SW480 (cell line): ENCODE data around the gene CDC42BPB.

ENCODE experiments used
- DNase-seq: peaks from one replicate; pipeline ENCODE4 v3.0.0-alpha.2; 2016; ENCODE audit warnings: low spot score

The CDC42BPB gene

DNA sequence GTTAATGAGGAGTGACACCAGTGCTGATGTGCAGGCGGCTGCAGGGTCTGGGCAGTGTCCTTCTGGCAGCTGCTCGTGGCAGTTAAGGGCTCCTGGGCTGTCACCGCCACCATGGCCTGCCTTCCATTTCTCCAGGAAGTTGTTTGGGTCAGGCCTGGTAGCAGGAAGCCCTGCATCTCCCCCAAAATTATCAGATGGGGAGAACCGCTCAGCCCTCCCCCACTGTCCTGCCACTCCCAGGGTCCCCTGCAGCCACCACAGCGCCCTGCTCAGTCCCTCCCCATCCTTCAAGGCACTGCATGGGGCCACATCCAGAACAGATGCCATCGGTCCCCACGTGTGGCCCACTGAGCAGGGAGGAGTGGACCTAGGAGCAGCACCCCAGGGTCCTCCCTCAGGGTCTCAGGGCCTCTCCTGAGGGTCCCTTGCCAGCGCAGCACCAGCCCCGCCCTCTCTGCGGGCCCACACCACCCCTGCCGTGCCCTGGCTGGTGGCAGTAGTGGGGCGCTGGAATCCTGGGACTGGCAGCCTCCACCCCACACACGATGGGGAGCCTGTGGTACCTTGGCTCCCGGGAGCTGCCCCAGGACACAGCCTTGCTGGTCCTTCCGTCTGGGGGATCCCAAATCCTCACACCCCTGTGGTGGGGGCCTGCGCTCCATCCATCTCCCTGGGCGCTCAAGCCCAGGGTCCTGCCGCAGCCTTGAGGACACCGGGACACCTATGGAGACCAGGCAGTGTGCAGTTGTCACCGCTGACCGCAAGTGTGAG lies 145.2 kb downstream of the CDC42BPB start:
- no peak for DNase-seq

DNA sequence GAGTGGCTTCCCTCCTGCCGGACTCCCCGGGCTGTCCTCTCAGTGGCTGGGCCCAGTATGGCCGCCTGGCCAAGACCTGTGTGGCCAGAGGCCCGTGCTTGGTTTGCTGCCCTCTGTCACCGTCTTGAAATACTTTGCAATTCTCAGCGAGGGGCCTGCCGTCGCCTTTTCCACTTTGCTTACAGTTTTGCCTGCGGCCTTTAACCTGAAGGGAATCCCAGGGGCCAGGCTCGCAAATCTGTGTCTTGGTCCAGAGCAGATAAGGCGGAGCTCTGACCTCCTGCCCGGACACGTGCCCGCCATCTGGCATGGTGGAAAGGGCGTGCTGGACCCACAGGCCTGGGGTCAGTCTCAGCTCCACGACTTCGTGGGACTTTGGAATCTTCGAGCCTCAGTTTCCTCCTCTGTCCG lies 145.8 kb downstream of the CDC42BPB start:
- DNase-seq = no peak

DNA sequence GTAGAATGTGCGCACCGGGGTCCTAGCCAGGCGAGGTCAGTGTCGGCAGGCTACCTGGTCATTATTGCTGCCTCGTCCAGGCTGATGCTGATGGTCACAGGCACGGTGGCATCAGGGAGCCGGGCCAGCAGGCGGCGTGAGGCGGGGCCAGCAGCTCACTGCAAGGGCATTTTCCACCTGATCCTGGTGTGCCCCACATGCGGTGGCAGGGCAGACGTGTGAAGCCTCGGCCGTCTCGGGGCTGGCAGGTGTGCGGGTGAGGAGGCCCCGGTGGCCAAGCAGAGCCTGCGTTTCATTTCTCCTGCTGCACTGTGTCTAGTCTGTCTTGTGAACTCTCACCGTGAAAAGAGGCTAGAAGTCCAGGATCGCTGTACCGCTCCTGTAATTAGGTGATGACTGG lies 146.9 kb downstream of the CDC42BPB start:
- no peak for DNase-seq

DNA sequence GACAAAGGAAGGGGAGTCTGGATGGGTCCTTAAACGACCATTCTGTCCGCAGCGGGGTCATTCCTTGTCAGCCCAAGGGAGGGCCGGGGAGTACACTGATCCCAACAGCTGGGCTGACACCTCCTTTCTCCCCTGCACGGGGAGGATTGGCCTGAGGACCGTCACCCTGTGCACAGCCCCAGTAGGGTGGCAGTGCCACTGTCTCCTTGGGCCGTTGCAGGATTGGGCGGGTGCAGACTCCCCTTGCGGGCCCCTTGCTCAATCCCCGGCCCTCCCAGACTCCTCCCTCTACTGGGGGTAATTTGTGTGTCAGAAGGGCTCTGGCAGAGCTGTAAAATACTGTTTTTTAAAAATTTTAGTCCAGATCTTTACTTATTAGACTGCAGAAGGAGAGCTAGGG lies 147.4 kb downstream of the CDC42BPB start:
- no peak for DNase-seq

DNA sequence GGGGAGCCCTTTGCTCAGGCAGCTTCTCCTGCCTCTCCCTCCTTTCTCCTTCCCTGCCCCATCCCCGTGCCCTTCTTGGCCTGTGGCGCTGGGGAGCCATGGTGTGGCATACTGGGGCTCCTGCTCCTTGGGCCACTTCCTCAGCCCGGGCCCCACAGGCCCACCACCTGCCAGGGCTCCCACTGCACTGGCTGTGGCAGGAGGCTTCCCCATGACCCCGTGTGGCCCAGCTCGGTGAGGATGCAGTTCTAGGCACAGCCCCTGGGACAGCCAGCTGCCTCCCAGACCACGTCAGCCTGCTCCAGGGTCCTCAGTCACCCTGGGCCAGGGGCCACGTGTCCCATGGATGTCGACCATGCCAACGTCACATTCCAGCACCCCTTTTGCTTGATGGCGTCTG lies 147.9 kb downstream of the CDC42BPB start:
- DNase-seq = no peak

DNA sequence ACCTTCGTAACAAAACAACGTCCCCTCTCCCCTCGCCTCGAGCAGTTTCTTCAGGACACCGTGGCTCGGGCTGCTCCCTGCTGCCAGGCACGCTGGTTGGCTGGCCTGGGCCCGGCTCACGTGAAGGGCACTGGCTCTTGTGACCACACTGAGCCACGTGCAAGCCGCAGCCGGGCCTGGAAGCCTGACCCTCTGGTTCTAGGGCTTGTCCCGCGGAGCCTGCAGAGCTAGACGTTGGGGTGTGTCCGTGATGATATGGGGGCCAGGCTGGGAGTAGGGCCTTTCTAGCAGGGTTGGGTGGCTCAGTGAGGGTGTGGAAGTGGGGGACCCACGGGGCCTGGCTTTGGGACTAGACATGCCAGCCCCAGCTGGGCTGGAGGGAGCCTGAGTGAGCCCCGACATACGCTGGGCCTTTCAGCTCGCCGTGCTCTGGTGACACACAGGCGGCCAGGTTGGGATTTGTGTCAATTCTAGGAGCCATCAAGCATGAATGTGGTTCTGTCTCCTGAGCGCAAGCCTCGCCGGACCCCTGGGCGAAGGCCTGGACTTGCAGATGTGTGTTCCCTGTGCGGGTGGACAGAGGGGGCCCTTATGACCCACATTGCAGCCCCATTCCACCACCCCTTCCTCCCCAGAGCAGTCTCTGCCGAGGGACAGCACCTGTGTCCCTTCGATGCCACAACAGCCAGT lies 148.4 kb downstream of the CDC42BPB start:
- no peak for DNase-seq

DNA sequence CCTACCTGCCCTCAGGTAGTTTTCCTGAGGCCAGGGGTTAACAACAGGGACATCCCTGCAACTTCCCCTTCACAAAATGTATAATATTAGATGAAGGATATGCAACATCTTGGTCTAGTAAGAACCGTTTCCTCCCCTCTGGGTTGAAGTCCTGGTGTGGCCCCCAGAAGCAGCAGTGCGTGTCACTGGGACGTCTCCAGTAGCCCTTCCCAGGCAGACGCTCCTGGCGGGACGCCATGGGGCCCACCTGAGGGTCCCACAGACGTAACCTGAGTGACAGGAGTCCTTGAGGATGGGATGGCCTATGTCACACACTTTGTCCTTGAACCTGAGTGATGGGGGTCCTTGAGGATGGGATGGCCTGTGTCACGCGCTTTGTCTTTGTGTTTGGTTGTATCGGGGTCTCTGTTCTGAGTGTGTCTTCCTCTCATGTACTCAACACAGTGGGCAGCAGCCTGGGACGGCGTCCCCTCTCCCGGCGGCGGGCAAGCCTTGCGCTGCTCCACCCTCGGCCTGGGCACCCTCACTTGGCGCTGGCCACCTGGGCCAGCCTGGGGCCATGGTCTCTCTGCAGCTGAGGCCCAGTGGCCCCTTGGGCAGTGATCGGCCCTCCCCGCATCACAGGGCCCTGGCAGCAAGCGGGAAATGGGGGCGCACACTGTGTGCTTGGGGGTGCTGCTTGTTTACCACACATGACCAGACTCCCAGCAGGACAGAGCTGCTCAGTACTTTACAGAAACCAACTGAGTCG lies 149.2 kb downstream of the CDC42BPB start:
- DNase-seq = no peak

DNA sequence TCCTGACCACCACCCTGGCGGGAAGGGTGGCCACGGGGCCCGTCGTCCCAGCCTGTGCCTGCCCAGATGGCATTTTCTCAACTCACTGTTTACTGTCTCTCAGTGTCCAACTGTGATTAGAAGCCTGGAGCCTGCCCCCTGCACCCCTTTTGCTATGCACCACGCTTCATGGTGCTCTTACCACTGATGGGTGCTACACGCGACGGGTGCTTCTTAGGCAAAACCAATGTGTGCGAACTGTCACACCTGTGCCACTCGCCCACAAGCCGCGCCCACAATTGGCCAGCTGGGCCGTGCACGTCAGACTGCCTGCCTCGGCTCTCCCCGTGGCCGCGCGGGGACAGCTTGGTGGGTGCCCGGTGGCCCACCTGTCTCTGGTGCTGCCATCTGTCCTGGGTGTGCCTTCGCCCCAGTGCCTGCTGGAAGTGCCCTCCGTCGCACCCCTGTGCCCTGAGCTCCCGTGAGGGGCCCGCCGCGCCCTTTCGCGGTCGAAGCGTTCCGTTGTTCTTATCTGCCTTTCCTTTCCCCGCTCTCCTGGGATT lies 150.0 kb downstream of the CDC42BPB start:
- no peak for DNase-seq

DNA sequence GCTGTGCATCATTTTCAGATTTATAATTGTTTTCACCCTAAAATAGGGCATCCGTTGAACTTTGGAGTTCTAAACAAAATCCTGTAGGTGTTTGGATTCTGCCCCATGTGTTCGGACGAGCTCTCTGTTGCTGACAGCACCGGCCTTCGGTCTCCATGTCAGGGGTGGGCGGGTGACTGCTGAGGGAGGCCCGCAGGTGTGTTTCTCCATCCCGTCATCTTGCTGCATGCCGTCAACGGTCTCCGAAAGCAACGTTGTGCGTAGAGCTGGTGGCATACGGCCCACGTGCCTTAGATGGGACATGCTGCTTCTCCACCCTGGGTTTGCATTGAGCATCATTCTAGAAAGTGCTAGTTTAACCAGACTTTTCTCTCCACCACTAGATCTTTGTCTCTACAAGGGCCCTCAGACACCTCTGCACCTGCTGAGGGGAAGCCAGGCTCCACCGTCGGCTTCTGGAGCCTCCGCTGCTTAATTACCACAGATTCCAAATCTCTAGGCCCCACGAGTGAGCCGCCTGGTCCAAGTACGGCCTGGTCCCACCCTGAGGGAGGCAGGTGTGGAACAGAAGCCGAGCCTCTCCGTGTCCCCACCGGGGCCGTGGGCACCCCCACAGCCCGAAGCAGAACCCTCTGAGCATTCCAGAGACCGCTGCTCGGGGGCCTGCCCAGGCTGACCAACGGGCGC lies 150.6 kb downstream of the CDC42BPB start:
- no peak for DNase-seq

DNA sequence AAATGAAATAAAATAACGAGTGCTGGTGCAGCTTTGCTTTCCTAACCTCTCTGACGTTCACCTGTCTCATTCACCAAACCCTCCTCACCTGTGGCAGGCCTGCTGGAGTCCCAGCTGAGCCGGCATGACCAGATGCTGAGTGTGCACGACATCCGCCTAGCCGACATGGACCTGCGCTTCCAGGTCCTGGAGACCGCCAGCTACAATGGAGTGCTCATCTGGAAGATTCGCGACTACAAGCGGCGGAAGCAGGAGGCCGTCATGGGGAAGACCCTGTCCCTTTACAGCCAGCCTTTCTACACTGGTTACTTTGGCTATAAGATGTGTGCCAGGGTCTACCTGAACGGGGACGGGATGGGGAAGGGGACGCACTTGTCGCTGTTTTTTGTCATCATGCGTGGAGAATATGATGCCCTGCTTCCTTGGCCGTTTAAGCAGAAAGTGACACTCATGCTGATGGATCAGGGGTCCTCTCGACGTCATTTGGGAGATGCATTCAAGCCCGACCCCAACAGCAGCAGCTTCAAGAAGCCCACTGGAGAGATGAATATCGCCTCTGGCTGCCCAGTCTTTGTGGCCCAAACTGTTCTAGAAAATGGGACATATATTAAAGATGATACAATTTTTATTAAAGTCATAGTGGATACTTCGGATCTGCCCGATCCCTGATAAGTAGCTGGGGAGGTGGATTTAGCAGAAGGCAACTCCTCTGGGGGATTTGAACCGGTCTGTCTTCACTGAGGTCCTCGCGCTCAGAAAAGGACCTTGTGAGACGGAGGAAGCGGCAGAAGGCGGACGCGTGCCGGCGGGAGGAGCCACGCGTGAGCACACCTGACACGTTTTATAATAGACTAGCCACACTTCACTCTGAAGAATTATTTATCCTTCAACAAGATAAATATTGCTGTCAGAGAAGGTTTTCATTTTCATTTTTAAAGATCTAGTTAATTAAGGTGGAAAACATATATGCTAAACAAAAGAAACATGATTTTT lies 151.9 kb downstream of the CDC42BPB start:
- DNase-seq = no peak

DNA sequence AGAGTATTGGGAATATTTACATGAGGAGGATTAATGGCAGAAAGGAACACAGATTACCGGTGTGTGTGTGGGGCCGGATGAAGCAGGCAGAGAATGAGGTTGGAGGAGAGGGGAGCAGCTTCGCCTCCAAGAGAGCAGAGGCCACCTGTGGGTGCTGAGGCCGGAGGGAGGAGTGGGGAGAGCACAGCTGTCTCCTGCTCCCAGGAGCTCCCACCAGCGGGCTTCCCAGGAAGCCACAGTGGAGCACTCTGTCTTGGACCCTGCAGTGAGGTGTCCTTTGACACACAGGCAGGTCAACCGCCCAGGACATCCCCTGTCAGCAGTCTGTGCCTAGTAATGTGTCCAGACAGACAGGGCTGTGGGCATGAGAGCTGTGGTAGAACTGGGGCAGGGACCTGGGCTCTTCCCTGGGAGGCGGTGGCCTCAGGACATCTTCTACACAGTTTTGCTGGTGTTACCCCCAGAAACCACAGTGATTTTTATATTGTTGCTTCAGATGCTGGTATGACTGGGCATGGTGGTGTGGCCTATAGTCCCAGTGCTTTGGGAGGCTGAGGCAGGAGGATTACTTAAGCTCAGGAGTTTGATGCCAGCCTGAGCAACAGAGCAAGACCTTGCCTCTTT lies 153.3 kb downstream of the CDC42BPB start:
- no peak for DNase-seq

DNA sequence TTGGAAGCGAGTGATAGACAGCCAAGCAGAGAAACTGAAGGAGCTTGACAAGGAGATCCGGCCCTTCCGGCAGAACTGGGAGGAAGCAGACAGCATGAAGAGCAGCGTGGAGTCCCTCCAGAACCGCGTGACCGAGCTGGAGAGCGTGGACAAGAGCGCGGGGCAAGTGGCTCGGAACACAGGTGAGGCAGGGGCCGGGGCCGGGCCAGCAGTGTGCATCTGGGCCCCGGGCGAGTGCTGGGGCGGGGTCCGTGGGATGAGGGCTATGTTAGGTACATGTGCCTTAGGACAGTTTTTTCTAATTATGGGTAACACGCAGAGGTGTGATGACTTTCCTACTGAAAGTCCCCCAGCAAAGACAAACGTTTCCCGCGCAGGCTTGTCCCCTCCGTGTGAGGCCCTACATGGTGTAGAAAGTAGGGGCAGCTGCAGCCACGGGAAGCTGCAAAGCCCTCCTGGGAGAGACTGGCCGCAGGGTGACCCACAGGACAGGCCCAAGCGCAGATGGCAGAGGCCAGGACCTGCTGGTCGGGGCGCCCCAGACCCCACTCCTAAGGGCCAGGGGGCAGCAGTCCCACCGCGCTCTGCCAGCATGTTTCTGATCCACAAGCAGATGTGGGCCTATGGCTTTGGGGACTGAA lies 154.0 kb downstream of the CDC42BPB start:
- DNase-seq = no peak

DNA sequence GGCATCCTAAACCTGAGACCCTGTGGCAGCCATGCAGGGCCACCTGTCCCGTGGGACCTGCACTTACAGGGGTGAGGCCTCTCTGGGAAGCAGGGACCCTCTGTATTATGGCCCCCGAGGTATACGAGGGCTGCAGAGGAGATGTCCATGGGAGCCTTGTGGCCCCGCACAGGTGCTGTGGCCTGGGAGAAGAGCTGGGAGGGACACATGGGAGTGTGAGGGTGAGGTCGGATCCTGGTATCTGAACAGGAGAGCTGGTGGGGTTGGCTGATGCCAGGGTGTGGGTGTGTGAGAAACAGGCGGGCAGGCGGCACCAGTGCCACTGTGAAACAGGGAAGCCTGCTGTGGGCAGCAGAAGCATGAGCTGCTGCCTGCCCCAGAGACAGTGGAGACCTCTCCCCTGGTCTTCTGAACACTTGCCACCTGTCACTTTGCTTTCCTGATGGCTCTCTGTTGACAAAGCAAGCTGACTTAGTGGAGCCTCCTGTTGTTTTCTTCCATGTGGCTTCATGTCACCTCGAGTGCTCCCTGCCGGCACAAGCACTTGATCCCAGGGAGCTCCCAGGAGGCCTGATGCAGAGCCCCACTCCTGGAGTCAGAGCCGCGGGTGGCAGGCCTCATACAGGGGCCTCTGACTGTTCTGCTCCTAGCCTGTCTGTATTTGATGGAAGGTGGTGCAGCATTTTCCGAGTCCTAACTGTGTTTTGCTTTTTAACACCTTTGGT lies 154.7 kb downstream of the CDC42BPB start:
- no peak for DNase-seq

DNA sequence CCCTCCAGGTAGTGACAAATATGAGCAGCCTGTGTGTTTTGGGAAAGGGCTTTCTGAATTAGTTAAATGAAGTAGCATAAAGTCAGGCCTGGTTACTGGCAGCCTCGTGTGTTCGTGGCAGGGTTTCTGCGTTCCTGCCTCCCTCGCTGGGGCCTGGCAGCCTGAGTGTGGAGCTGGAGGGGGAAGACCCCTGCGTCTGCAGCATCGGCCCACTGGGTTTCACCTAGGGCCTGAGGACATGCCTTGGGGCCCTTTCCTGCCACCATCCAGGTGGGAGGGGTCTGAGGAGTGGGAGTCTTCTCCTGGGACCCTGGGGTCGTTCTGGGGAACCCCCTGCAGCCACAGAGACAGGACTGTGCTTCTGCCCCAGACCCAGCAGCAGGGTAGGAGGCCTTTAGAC lies 155.3 kb downstream of the CDC42BPB start:
- no peak for DNase-seq

DNA sequence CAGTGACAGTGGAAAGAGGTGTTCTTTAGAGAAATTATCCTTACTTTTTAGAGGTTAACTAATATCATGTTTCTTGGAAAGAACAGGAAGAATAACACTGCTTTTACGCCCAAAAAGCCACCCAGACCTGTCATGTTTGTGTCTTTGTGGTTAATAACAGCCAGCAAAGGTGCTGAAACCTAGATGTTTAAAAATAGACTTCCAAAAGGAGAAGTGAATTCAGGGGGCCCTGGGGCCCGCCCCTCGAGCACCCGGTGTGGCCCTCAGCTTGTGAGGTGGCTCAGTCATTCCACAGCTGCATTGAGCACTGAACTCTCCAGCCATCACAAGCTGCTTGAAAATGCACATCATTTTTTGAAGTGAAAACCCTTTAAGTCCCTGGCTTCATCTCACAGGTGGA lies 155.7 kb downstream of the CDC42BPB start:
- no peak for DNase-seq

DNA sequence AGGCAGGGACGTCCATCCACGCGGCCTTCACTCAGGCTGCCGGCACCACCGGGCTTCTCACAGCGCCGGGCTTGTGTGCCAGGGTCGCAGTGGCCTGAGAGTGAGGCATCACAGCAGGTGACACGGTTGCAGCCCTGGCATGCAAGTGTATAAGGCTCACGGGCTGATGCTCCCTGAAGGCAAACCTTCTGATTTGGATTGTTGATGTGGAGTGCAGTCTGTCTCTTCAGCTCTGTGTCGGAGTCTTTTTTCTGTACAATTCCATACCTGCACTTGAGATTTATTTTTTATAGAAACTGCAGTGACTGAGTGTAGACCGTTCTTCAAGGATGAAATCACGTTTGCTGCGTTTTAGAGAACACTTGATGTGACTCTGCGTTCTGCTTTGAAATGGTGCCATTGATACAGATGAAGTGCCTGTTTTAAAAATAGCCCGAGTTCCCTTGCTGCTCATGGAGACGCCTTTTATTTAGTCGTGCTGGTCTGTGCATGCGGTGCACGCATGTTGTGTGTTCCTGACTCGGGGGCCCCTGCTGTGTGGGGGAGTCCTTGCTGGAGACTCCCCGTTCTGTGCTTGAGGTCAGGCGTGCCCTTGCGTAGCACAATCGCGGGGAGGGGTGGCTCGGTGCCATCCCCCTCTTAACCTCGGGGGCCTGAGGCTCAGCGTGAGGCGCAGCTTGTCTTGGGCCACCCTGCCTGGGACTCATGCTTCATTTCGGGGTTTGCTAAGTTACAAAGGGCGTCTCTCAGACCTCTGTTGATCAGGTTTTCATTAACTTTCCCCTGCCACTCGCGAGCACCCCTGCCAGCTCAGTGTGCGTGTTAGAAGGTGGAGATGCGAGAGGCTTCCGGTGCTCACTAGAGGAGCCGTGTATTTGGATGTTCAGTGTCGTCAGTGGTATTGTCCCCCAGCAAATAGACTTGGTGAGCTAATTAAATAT lies 156.4 kb downstream of the CDC42BPB start:
- no peak for DNase-seq

DNA sequence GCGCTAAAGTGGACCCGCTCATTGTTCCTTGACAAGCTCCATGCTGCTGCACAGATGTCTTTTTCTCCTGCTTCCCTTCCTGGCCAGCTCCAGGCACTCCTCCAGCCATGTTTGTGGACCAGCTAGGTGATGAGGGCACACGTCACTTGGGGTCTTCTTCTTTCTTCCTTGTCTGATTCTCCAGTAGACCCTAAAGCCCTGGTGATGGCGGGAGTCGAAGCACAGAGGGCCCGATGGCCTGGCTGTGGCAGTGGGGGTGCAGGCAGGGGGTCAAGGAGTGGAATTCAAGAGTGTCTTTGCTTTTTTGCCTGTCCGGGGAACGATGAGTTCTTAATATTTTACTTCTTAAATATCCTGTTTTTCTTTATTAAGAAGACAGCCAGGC lies 157.8 kb downstream of the CDC42BPB start:
- DNase-seq = no peak
